H9 (cell line): ENCODE results near the gene ZBTB12. TPM values are rescaled to one million over a fixed set of nuclear protein-coding genes. Genes with fewer than 3 reads are reported as not detected.

ENCODE experiments used
- DNase-seq: peaks from one replicate; pipeline ENCODE4 v3.0.0-alpha.2; 2017
- H2AFZ ChIP-seq: one replicate; pipeline ENCODE4 v1.6.1; 2013; ENCODE audit warnings: mild to moderate bottlenecking, low read length, control low read depth, moderate library complexity
- H2AK5ac ChIP-seq: 2 replicates; pipeline ENCODE4 v1.6.1; 2013; ENCODE audit warnings: low read length, control low read depth, mixed read lengths; ENCODE audit not compliant: insufficient read length
- H2BK120ac ChIP-seq: one replicate; pipeline ENCODE4 v1.6.1; 2013; ENCODE audit warnings: low read depth, mild to moderate bottlenecking, low read length, control low read depth, inconsistent platforms; ENCODE audit not compliant: poor library complexity, severe bottlenecking
- H2BK12ac ChIP-seq: 2 replicates; pipeline ENCODE4 v1.6.1; 2013; ENCODE audit warnings: low read length, control low read depth, mixed read lengths, low read depth; ENCODE audit not compliant: insufficient read length
- H2BK15ac ChIP-seq: 2 replicates; pipeline ENCODE4 v1.6.1; 2013; ENCODE audit warnings: low read depth, low read length, control low read depth
- H2BK20ac ChIP-seq: one replicate; pipeline ENCODE4 v1.6.1; 2013; ENCODE audit warnings: low read depth, mild to moderate bottlenecking, low read length, control low read depth, inconsistent platforms; ENCODE audit not compliant: poor library complexity, severe bottlenecking
- H2BK5ac ChIP-seq: 2 replicates; pipeline ENCODE4 v1.6.1; 2013; ENCODE audit warnings: low read length, control low read depth, mixed read lengths; ENCODE audit not compliant: insufficient read length
- H3K14ac ChIP-seq: 2 replicates; pipeline ENCODE4 v1.6.1; 2013; ENCODE audit warnings: low read length, control low read depth; ENCODE audit not compliant: insufficient read depth
- H3K18ac ChIP-seq: 2 replicates; pipeline ENCODE4 v1.6.1; 2013; ENCODE audit warnings: low read depth, mild to moderate bottlenecking, mixed read lengths, low read length, control low read depth; ENCODE audit not compliant: insufficient read length
- H3K23ac ChIP-seq: 2 replicates; pipeline ENCODE4 v1.6.1; 2013; ENCODE audit warnings: low read length, control low read depth, mixed read lengths, low read depth; ENCODE audit not compliant: insufficient read length
- H3K23me2 ChIP-seq: 2 replicates; pipeline ENCODE4 v1.6.1; 2013; ENCODE audit warnings: low read depth, mild to moderate bottlenecking, mixed read lengths, low read length, control low read depth; ENCODE audit not compliant: insufficient read length, poor library complexity, severe bottlenecking
- H3K27ac ChIP-seq: 2 replicates; pipeline ENCODE4 v1.5.1; 2013; ENCODE audit warnings: low read length, control low read depth, mixed read lengths, low read depth; ENCODE audit not compliant: insufficient read length
- H3K27me3 ChIP-seq: 2 replicates; pipeline ENCODE4 v1.6.1; 2013; ENCODE audit warnings: low read length, control low read depth, inconsistent platforms; ENCODE audit not compliant: insufficient read depth
- H3K4ac ChIP-seq: 2 replicates; pipeline ENCODE4 v1.6.1; 2013; ENCODE audit warnings: low read depth, mild to moderate bottlenecking, control low read depth, inconsistent platforms, low read length, moderate library complexity
- H3K4me1 ChIP-seq: 2 replicates; pipeline ENCODE4 v1.6.1; 2013; ENCODE audit warnings: low read length, control low read depth, inconsistent platforms; ENCODE audit not compliant: insufficient read depth
- H3K4me2 ChIP-seq: 2 replicates; pipeline ENCODE4 v1.6.1; 2013; ENCODE audit warnings: low read length, control low read depth, mixed read lengths; ENCODE audit not compliant: insufficient read length, insufficient read depth
- H3K56ac ChIP-seq: 2 replicates; pipeline ENCODE4 v1.6.1; 2013; ENCODE audit warnings: low read depth, mild to moderate bottlenecking, mixed read lengths, low read length, control low read depth; ENCODE audit not compliant: insufficient read length
- H3K79me1 ChIP-seq: 2 replicates; pipeline ENCODE4 v1.6.1; 2013; ENCODE audit warnings: low read depth, mild to moderate bottlenecking, moderate library complexity, low read length, control low read depth, inconsistent platforms; ENCODE audit not compliant: insufficient read depth, poor library complexity, severe bottlenecking
- H3K79me2 ChIP-seq: 2 replicates; pipeline ENCODE4 v1.6.1; 2013; ENCODE audit warnings: low read length, control low read depth, inconsistent platforms; ENCODE audit not compliant: insufficient read depth
- H3K9ac ChIP-seq: 2 replicates; pipeline ENCODE4 v1.6.1; 2013; ENCODE audit warnings: low read length, control low read depth, mixed read lengths; ENCODE audit not compliant: insufficient read length; ENCODE audit errors: extremely low read depth
- H3K9me3 ChIP-seq: one replicate; pipeline ENCODE4 v1.6.1; 2013; ENCODE audit warnings: low read depth, low read length, inconsistent platforms; ENCODE audit not compliant: control insufficient read depth
- H3T11ph ChIP-seq: one replicate; pipeline ENCODE4 v1.6.1; 2013; ENCODE audit warnings: mild to moderate bottlenecking, low read length, control low read depth, inconsistent platforms
- H4K20me1 ChIP-seq: one replicate; pipeline ENCODE4 v1.6.1; 2013; ENCODE audit not compliant: control insufficient read depth, insufficient read length, insufficient read depth
- H4K5ac ChIP-seq: 2 replicates; pipeline ENCODE4 v1.6.1; 2013; ENCODE audit warnings: low read depth, mild to moderate bottlenecking, mixed read lengths, low read length, control low read depth; ENCODE audit not compliant: insufficient read length
- H4K8ac ChIP-seq: replicated peaks from 2 replicates; pipeline ENCODE4 v1.6.1; 2013; ENCODE audit warnings: low read length, control low read depth, mixed read lengths, low read depth; ENCODE audit not compliant: insufficient read length
- H4K91ac ChIP-seq: 2 replicates; pipeline ENCODE4 v1.6.1; 2013; ENCODE audit warnings: low read depth, mild to moderate bottlenecking, moderate library complexity, mixed read lengths, low read length, control low read depth; ENCODE audit not compliant: insufficient read length
- H3K27ac Mint-ChIP-seq, 3 experiments: 2 replicates in 2 of 3; 3 replicates in 1 of 3; pipeline ENCODE4 v1.8.0; 2020 to 2021; ENCODE audit warnings: mixed read lengths in 3 of 3, mild to moderate bottlenecking in 1 of 3, moderate library complexity in 1 of 3
- H3K27me3 Mint-ChIP-seq: 2 replicates; pipeline ENCODE4 v1.8.0; 2021; ENCODE audit warnings: low read depth, mild to moderate bottlenecking, moderate library complexity, mixed read lengths
- H3K36me3 Mint-ChIP-seq, 3 experiments: 2 replicates in 2 of 3; 3 replicates in 1 of 3; pipeline ENCODE4 v1.8.0; 2020 to 2021; ENCODE audit warnings: low read depth in 3 of 3, mixed read lengths in 3 of 3; ENCODE audit not compliant: insufficient read depth in 1 of 3
- H3K4me1 Mint-ChIP-seq, 2 experiments: 2 replicates each; pipeline ENCODE4 v1.8.0; 2020; ENCODE audit warnings: mixed read lengths in 2 of 2
- H3K4me3 Mint-ChIP-seq, 2 experiments: 2 replicates in 1 of 2; 3 replicates in 1 of 2; pipeline ENCODE4 v1.8.0; 2020 to 2021; ENCODE audit warnings: mild to moderate bottlenecking in 2 of 2, mixed read lengths in 2 of 2, moderate library complexity in 1 of 2
- H3K9me3 Mint-ChIP-seq, 2 experiments: 2 replicates in 1 of 2; 3 replicates in 1 of 2; pipeline ENCODE4 v1.8.0; 2020; ENCODE audit warnings: mild to moderate bottlenecking in 2 of 2, mixed read lengths in 2 of 2, moderate library complexity in 1 of 2
- CTCF ChIP-seq: fragments of 200-600 bp; sonication (generic); conservative IDR thresholded peaks from 3 replicates; pipeline ENCODE4 v1.8.0; 2021; ENCODE audit warnings: antibody characterized with exemption, mild to moderate bottlenecking
- WGBS: extraction: QIAGEN DNeasy Blood & Tissue Kit; methylation state at CpG from one replicate; pipeline ENCODE4 v1.1.7; 2013; ENCODE audit warnings: missing lambda C conversion rate, low lambda C conversion rate, mixed read lengths; ENCODE audit not compliant: insufficient read length; ENCODE audit errors: extremely low coverage; 5-methylcytosine and 5-hydroxymethylcytosine counted together
- total RNA-seq: library from RNA; stranded (reverse); gene quantifications from 2 replicates; pipeline ENCODE4 v1.2.1, GENCODE V29; 2021

The ZBTB12 gene
- total RNA-seq, 1 experiment from 2014 or later: 31.0 TPM

- H3K9ac ChIP-seq: no peak overlapping the region
- DNase-seq: no peak
Measured at GRCh38 chr6:31927863-31928671, 26.2 kb upstream of the ZBTB12 start.

More at GRCh38 chr6:31927863-31928671, 26.2 kb upstream of the ZBTB12 start:
- Histone ChIP-seq H3K56ac (no peak overlapping the region), H3K9me3 (no peaks in the 10 kb centered on the region), H4K91ac (no peak overlapping the region), H3K4me1 (no peaks in the 10 kb centered on the region), H4K20me1 (no peaks in the 10 kb centered on the region), H3K23me2 (no peaks in the 10 kb centered on the region), H2AK5ac (no peak overlapping the region), H3K14ac (no peak overlapping the region; the same call in 1 of the 2 replicates), H2BK15ac (no peak overlapping the region; the same call in 1 of the 2 replicates), H3K27ac (no peak overlapping the region), H2AFZ (no peak overlapping the region), H3K18ac (no peak overlapping the region), H3K79me1 (no peaks in the 10 kb centered on the region), H3K4ac (no peak overlapping the region), H3K23ac (no peak overlapping the region), H3T11ph (no peak overlapping the region), H4K8ac (no peak overlapping the region), H2BK20ac (no peak overlapping the region), H2BK12ac (no peak overlapping the region), H4K5ac (no peak overlapping the region), H3K27me3 (no peaks in the 10 kb centered on the region), H3K79me2 (no peaks in the 10 kb centered on the region), H2BK120ac (no peak overlapping the region), H3K4me2 (no peak overlapping the region), H2BK5ac (no peak overlapping the region)
- Mint-ChIP-seq H3K36me3 (peaks cover 0 to 2% (median 2%) of the 10 kb centered on the region in 3 experiments; a peak in 1 of 7 replicates), H3K9me3 (peaks cover 4 to 8% of the 10 kb centered on the region in 2 experiments; a peak in 4 of 5 replicates), H3K4me3 (no peak overlapping the region), H3K27ac (no peak overlapping the region; a peak in 1 of 7 replicates), H3K4me1 (peaks cover 0 to under 1% of the 10 kb centered on the region in 2 experiments; a peak in 1 of 4 replicates), H3K27me3 (peaks cover 12% of the 10 kb centered on the region)
- no peak for TF ChIP-seq CTCF
- WGBS: no CpG with 5 or more reads among the region's 11 CpGs
